Motor neuron (in vitro differentiated cells): ENCODE results near the gene TNFRSF14. TPM values are rescaled to one million over a fixed set of nuclear protein-coding genes. Genes with fewer than 3 reads are reported as not detected.

Experiments
- ATAC-seq, 8 experiments: fragments of 200-7000 bp; cut with Tn5 transposase; replicated peaks in 6 of 8; 2 replicates each; pipeline ENCODE4 v1.8.0; 2021; ENCODE audit warnings: mild to moderate bottlenecking in 8 of 8, moderate library complexity in 8 of 8
- H3K27ac ChIP-seq, 2 donors: fragments of 250-450 bp; sonication (Bioruptor Pico); 2 replicates each; pipeline ENCODE4 v1.9.0; 2021; ENCODE audit warnings: antibody characterized with exemption in 2 of 2, mild to moderate bottlenecking in 2 of 2, moderate library complexity in 1 of 2
- H3K4me1 ChIP-seq, 2 donors: fragments of 250-450 bp; sonication (Bioruptor Pico); replicated peaks in 1 of 2; 2 replicates each; pipeline ENCODE4 v1.6.1; 2021; ENCODE audit warnings: antibody characterized with exemption in 2 of 2, mild to moderate bottlenecking in 2 of 2, moderate library complexity in 1 of 2
- H3K4me3 ChIP-seq, 5 donors: fragments of 250-450 bp; sonication (Bioruptor Pico); 2 replicates each; pipeline ENCODE4 v1.9.0; 2021; ENCODE audit warnings: antibody characterized with exemption in 5 of 5, mild to moderate bottlenecking in 5 of 5, moderate library complexity in 4 of 5
- WGBS, 10 experiments: fragments of 450-650 bp; shearing (Covaris generic); methylation state at CpG; one replicate each; pipeline ENCODE4 v1.0.0; 2022; 5-methylcytosine and 5-hydroxymethylcytosine counted together
- in situ Hi-C, 9 experiments: fragments of 400-800 bp; cut with MboI; loops; one replicate each; pipeline ENCODE4 v1.15.0; 2021; ENCODE audit warnings: low sequenced_read_pairs in 9 of 9, low pct_unique_long_range_greater_than_20kb in 2 of 9; ENCODE audit not compliant: unreplicated experiment in 9 of 9
- total RNA-seq, 8 experiments: library from RNA; unstranded; fragments of 300-600 nt; gene quantifications; 2 replicates each; pipeline versions ENCODE4 v1.2.3 to v1.2.4, GENCODE V29; 2022

TNFRSF14 gene
- total RNA-seq, 8 experiments from 2014 or later = 0.22 to 48.5 (median 3.2) TPM

GRCh38 chr1:2584686-2585317, 28.6 kb downstream of the TNFRSF14 start:
- peak overlapping the region; percentile 48 to 83 (median 59) for H3K4me3 ChIP-seq
- peak overlapping the region; percentile 89 to 96 for H3K27ac ChIP-seq
- peaks cover 16 to 24% of the 10 kb centered on the region in 2 donors for H3K4me1 ChIP-seq
- in situ Hi-C loops = no loop called here
- ATAC-seq = peak in 4 of 8 experiments; percentile 4 to 35 (median 22)
- 33 to 68% (median 49%) methylated on average over 2 to 9 of the region's 12 CpGs; no CpG with 5 or more reads in 4 of the 10 experiments for WGBS, 10 experiments

GRCh38 chr1:2585318-2586092, 29.3 kb downstream of the TNFRSF14 start:
- peak overlapping the region; percentile 89 to 96 for H3K27ac ChIP-seq
- ATAC-seq = peak; percentile 1 to 44 (median 23)
- in situ Hi-C loops = no loop called here
- H3K4me3 ChIP-seq = peak overlapping the region; percentile 48 to 83 (median 59)
- H3K4me1 ChIP-seq = peaks cover 16 to 24% of the 10 kb centered on the region in 2 donors
- 0 to 3% (median 2%) methylated on average over 10 to 16 of the region's 28 CpGs; no CpG with 5 or more reads in 7 of the 10 experiments for WGBS, 10 experiments

- peak within 1 kb of the TSS; percentile 89 to 96 for H3K27ac ChIP-seq
- peak within 1 kb of the TSS; percentile 48 to 83 (median 59) for H3K4me3 ChIP-seq
- peak; percentile 77 to 90 (median 83) for ATAC-seq
- WGBS, 10 experiments = 0% methylated on average over 1 to 15 of the region's 107 CpGs; no CpG with 5 or more reads in 8 of the 10 experiments
- in situ Hi-C loops = no loop called here
- peaks cover 16 to 24% of the 10 kb centered on the region in 2 donors for H3K4me1 ChIP-seq
These were observed 30.2 kb downstream of the TNFRSF14 start, which contains the start of gene PRXL2B for GRCh38 chr1:2586154-2587070. PRXL2B (plus strand) TSS chr1:2586777; CDS start chr1:2586886, 109 bp downstream.

GRCh38 chr1:2587071-2587859, 31.1 kb downstream of the TNFRSF14 start:
- WGBS, 10 experiments = no CpG with 5 or more reads among the region's 52 CpGs
- peaks cover 16 to 24% of the 10 kb centered on the region in 2 donors for H3K4me1 ChIP-seq
- ATAC-seq = peak in 4 of 8 experiments; percentile 0 to 33 (median 20)
- in situ Hi-C loops = no loop called here
- H3K27ac ChIP-seq = peak overlapping the region; percentile 89 to 96
- H3K4me3 ChIP-seq = peak overlapping the region; percentile 48 to 83 (median 59)

- H3K4me3 ChIP-seq = peak overlapping the region; percentile 48 to 83 (median 59)
- H3K4me1 ChIP-seq = peaks cover 16 to 24% of the 10 kb centered on the region in 2 donors
- no peak overlapping the region for H3K27ac ChIP-seq
- in situ Hi-C loops = no loop called here
- no peak for ATAC-seq
- 80 to 100% (median 95%) methylated on average over 1 to 11 of the region's 19 CpGs; no CpG with 5 or more reads in 6 of the 10 experiments for WGBS, 10 experiments
These were observed 31.8 kb downstream of the TNFRSF14 start for GRCh38 chr1:2587860-2588571.

GRCh38 chr1:2588661-2589430, 32.7 kb downstream of the TNFRSF14 start:
- WGBS, 10 experiments = 67 to 99% (median 83%) methylated on average over 1 to 15 of the region's 23 CpGs; no CpG with 5 or more reads in 6 of the 10 experiments
- Histone ChIP-seq H3K4me1 (peaks cover 16 to 21% of the 10 kb centered on the region in 2 donors), H3K4me3 (no peak overlapping the region), H3K27ac (no peak overlapping the region)
- no peak for ATAC-seq
- in situ Hi-C loops = no loop called here

- Histone ChIP-seq H3K4me1 (peaks cover 13 to 14% of the 10 kb centered on the region in 2 donors), H3K27ac (no peak overlapping the region), H3K4me3 (no peak overlapping the region)
- in situ Hi-C loops = no loop called here
- ATAC-seq = no peak
- 47 to 100% (median 97%) methylated on average over 1 to 9 of the region's 25 CpGs; no CpG with 5 or more reads in 5 of the 10 experiments for WGBS, 10 experiments
These were observed 33.5 kb downstream of the TNFRSF14 start for GRCh38 chr1:2589431-2590232.

GRCh38 chr1:2590233-2591141, 34.3 kb downstream of the TNFRSF14 start:
- in situ Hi-C loops = no loop called here
- Histone ChIP-seq H3K4me3 (no peak overlapping the region), H3K4me1 (peaks cover 6 to 8% of the 10 kb centered on the region in 2 donors), H3K27ac (no peak overlapping the region)
- ATAC-seq = no peak
- 83 to 100% (median 92%) methylated on average over 1 to 22 of the region's 31 CpGs; no CpG with 5 or more reads in 6 of the 10 experiments for WGBS, 10 experiments

- Histone ChIP-seq H3K4me1 (peaks cover 6 to 9% of the 10 kb centered on the region in 2 donors), H3K27ac (no peak overlapping the region), H3K4me3 (no peak overlapping the region)
- ATAC-seq = no peak
- in situ Hi-C loops = no loop called here
- 89 to 100% (median 96%) methylated on average over 1 to 4 of the region's 5 CpGs; no CpG with 5 or more reads in 5 of the 10 experiments for WGBS, 10 experiments
These were observed 35.0 kb downstream of the TNFRSF14 start for GRCh38 chr1:2591233-2591580.
